GM12801 (cell line): ENCODE results near the gene MRPL37.

Experiments used
- CTCF ChIP-seq: IDR thresholded peaks from one replicate; pipeline ENCODE4 v1.5.1; 2011; ENCODE audit warnings: control low read depth; ENCODE audit not compliant: insufficient read length; ENCODE audit errors: extremely low read depth

The MRPL37 gene

GRCh38 chr1:54228638-54229079, 28.7 kb downstream of the MRPL37 start:
- TF ChIP-seq CTCF, result no peak

- TF ChIP-seq CTCF, result no peak
Observed at GRCh38 chr1:54229281-54229891, 29.4 kb downstream of the MRPL37 start.

- no peak for TF ChIP-seq CTCF
Observed at GRCh38 chr1:54230507-54231339, 30.8 kb downstream of the MRPL37 start.

GRCh38 chr1:54234284-54234683, 34.3 kb downstream of the MRPL37 start:
- no peak for TF ChIP-seq CTCF

GRCh38 chr1:54237586-54237985, 37.6 kb downstream of the MRPL37 start:
- no peak for TF ChIP-seq CTCF

- no peak for TF ChIP-seq CTCF
Observed at GRCh38 chr1:54238353-54239034, 38.5 kb downstream of the MRPL37 start.

- TF ChIP-seq CTCF, result no peak
Observed at GRCh38 chr1:54239035-54239383, 39.0 kb downstream of the MRPL37 start.
